SKM-1 treated with dmso at 0.1 percent for 144 hours (cell line): Measurements from ENCODE around the gene TYRO3.

Experiments
- DNase-seq: peaks from one replicate; lab custom pipeline; 2025; ENCODE audit not compliant: unreplicated experiment; lab: John Stamatoyannopoulos, UW

TYRO3 gene

GRCh38 chr15:41599061-41599460 lies 40.0 kb downstream of the TYRO3 start:
- DNase-seq: no peak

DNA sequence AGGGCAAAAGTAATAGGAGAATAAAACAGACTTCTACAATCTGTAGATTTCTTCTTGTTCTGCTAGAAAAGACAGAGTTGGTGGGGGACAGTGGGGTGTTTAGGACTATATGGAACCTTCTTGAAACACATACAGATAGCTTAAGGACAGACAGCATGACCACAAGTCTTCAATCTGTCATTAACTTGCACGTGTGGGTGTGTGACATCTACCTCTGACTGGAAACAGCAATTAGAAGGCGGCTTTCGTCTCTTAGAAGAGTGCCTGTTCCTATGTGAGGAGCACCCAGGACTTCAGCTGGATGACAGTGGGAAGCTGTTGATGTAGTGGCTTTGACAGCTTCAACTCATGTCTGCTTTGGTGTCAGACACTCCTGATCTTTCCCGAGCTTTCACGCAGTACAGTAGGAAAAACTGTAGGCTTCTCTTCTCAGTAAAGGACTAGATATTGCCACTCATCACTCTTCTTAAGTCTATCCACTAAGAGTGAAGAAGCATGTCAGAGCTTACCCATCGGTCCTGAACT lies 44.5 kb downstream of the TYRO3 start:
- DNase-seq: no peak

DNA sequence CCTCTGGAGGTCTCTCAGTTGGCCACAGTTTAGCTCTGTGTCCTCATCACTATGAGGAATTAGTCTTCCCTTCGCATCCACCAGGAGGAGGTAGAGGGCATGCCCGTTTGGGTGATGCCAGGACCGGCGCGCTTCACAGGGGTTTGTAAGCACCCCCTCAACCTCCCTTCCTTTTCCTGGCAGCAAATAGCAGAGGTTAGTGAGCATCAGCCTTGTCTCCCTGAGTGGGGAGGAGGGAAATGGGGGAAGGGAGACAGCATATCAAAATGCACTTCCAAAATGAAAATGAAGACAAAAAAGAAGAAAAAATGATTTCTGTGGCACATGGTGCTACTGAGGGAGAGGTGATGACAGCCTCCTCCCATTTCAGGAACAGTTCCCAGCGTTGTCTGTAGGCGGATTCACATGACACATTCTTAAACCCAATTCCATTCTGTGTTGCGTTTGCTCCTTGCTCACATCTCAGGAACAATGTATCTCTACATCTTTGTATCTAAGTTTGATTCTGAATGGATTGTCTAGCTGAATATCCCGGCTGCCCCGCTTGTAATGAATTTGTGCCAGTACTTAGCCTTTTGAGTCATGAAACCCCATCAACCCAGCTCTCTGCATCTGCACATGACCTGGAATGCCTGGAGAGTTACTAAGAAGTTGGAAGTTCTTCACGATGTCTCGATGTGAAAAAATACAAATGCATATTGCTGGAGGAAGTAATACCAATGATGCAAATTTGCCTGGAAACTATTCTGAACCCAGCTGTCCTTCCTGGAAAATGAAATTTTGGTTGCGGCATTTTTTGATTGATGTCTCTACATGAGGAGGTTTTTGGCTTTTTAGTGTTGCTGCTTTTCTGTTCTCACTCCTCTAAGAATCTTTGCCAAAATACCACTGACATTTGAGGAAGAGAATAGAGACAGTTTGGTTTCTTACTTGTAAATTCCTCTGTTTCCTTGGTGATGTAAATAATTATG lies 45.2 kb downstream of the TYRO3 start:
- peak; percentile 49 for DNase-seq

DNA sequence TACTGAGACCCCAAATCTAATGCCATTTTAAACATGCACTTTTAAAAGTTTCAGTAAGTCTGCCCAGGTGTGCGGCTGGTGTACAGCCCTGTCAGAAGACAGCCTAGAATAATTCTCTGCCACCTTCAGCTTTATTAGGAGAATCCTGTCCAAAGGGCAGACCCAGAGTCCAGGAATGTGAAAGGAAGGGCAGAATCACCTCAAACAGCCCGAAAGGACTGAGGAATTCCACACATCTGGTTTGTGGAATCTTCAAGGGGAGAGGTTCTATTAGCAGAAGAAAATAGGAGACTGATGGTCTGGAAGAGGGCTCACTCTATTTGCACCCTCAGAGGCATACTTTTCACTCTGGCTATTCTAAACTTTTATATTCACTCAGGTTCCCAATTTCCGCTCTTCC lies 46.6 kb downstream of the TYRO3 start:
- DNase-seq: no peak

- no peak for DNase-seq
Measured at GRCh38 chr15:41606997-41607396, 48.0 kb downstream of the TYRO3 start.

DNA sequence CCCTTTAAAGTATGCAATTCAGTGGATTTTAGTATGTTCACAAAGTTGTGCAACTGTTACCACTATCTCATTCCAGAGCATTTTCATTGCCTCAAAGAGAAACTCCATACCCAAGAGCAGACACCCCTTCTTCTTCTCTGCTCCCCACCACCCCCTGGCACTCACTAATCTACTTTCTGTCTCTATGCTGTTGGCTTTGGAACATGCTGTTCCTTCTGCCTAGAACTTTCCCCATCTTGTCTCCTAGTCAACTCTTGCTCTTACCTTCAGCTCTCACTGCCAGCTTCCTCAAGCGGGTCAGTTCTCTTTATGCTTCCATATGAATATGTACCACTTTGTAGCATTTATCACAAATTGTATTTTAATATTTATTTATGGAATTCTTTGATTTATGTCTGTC lies 50.1 kb downstream of the TYRO3 start:
- DNase-seq: no peak

DNA sequence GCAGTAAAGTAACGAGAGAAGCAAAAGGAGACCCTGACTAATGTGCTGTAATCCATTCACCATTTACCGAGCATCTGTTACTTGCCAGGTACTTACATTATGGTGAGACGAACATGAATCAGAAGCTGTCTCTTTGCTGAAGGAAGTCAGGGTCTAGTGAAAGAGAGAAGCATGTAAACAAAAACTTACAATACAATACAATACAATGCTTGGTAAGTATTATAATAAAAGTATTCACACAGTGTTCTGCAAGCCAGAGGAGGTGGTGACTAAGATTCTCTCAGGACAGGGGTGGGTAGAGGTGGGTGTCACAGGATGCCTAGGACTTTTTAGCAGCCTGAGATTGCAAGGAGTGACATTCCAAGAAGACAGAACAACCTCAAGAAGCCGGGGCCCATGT lies 51.0 kb downstream of the TYRO3 start:
- no peak for DNase-seq

- DNase-seq: no peak
Measured at GRCh38 chr15:41620536-41621199, 61.7 kb downstream of the TYRO3 start.

DNA sequence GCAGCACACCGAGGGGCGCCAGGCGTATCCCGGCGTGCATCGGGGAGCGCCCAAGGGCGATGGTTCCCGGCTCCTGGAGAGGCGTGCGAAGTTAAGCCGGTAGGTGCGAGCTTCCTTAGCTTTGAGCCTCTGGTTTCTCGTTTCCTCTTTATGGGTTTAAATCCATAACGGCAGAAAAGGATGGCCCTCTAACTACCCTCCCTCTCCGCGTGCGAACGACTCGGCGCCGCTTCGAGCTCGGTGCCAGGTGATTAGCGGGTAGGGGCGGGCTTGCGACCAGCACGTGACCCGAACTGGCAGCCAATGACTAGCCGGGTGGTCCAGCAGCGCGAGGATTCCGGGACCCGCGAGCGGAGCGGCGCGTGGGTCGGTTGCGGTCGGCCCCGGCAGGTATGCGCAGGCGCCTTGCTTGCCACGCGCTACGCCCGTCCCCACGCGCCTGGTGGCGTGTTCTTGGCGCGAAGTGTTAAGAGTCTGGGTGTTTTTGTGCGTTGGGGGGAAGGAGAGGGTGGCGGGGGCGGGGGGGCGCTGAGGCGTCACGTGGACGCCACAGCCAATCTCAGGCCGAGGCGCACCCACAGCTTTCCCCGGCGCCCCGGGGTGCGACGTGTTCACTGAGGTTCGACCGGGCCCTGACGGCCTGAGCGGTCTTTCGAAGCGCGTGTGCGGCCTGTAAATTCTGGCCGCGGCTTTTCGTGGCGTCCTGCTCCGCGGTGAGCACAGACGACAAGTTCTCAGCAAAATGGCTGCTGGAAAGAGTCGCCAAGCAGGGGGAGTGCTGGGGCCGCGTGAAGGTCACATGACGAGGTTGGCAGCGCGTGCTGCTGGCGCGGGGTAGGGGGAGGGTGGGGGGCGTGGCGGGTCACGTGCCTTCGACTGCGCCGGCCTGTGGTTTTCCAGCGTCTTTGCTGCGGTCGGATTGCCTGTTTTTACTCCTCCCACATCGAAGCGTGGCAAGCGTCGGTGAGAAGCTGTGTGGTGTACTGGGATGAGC lies 62.5 kb downstream of the TYRO3 start:
- peak; percentile 92 for DNase-seq

GRCh38 chr15:41622901-41623300 lies 63.9 kb downstream of the TYRO3 start:
- DNase-seq: no peak

- no peak for DNase-seq
Measured at GRCh38 chr15:41627203-41627602, 68.2 kb downstream of the TYRO3 start.

GRCh38 chr15:41629463-41629862 lies 70.5 kb downstream of the TYRO3 start:
- DNase-seq: no peak

DNA sequence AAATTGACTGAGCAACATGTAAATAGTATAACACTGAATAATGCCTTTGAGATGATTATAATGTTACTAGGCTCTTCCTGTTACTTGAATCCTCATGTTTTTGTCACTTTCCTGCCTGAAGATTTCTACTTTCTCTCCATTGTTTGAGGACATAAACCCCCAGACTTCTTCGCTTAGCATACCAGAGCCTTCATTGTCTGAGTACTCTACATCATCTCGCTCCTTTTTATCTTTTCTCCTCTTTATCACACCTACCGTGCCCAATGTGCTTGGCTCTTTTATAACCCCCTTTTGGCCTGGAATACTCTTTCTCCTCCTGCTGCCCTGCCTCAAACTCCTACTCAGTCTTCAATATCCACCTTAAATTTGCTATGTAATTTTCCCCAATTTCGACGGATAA lies 70.9 kb downstream of the TYRO3 start:
- DNase-seq: no peak

DNA sequence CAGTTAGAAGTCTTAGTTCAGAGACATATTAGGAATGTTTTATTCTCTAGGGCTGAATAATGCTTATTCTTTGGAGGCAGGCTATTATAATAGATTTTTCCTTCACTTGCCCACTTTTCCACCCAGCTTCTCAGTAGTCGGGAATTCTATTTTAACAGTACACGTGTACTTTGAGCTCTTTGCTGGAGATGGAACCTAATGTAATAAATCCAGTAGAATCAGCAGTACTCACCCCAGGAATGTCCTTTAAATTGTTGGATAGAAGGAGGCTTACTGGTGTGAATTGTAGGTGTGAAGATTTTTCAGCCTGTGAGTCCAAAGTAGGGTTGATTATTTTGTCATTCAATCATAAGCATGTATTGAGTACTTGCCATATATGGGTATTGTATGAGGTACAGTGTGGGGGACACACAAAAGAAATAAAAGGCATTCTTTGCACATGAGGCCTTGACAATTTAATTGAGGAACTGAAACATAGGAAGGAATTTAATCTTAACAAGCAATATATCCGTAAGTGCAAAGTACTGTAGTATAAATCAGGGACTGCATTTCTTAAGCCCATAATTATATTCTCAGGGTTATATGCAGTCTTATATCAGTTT lies 71.7 kb downstream of the TYRO3 start:
- no peak for DNase-seq

- DNase-seq: no peak
Measured at GRCh38 chr15:41631880-41632470, 73.0 kb downstream of the TYRO3 start.
